GM21423 (cell line): ENCODE measurements around the gene TMEM270.

Source experiments
- ATAC-seq: cut with Tn5 transposase; IDR thresholded peaks from one replicate; pipeline ENCODE4 v1.9.1; 2021; ENCODE audit warnings: mild to moderate bottlenecking, moderate library complexity; ENCODE audit not compliant: unreplicated experiment

The TMEM270 gene

DNA sequence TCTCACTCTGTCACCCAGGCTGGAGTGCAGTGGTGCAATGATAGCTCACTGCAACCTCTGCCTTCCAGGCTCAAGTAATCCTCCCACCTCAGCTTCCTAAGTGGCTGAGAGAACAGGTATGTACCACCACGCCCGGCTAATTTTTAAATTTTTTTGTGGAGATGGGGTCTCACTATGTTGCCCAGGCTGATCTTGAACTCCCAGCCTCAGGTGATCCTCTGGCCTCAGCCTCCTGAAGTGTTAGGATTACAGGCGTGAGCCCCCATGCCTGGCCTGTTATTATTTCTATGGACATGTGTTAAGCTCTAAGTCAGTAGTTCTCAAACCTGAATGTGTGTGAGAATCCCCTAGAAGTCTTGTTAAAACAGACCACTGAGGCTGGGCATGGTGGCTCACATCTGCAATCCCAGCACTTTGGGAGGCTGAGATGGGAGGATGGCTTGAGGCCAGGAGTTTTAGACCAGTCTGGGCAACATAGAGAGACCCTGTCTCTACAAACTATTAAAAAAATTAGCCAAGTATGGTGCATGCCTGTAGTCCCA is 24.5 kb downstream of the TMEM270 start:
- ATAC-seq: no peak

DNA sequence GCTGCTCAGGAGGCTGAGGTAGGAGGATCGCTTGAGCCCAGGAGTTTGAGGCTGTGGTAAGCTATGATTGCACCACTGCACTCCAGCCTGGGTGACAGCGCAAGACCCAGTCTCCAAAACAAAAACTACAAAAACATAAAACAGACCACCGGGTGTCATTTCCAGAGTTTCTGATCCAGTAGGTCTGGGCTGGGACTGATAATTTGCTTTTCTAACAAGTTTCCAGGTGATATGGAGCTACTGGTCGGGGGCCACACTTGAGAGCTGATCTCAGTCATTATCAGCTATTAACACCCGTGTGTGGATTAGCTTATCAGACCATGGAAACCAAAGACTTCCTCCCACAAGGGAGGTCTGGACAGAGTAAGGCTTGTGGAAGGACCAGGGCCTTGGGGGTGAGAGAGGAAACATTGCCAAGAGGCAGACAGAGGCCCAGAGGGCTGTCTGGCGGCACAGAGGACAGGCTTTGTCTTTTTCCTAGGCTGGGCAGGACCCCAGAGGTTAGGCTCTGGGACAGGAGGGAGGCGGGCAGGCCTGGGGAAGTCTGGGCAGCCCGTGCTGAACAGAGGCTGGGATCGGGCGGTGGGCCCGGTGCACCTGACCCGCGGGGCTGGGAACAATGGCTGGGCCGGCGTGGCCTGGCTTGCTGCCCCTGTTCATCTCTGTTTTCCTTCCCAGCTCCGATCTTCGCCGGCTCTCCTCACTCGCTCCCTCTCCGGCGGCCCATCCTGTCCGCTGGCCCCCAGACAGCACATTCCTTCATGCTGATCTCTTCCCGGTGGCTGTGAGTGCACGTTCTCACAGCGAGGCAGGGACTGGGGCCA is 25.2 kb downstream of the TMEM270 start:
- no peak for ATAC-seq

DNA sequence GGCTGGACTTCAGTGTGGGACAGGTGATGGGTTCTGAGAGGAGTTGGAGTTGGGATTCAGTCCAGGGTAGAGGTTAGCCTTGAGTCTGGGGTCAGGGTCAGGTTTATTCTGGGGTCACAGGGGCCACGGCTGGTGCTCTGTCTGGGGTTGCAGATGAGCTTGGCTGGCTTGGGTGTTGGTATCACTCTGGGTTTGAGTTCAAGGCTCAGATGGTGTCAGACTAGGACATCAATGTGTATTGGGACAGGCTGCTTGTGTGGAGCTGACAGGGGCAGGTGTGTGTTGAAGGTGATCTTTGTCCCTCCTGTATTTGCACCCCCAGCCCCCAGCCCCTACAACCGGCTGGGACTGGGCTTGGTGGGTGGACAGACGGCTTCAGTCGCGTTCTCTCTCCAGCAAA is 26.8 kb downstream of the TMEM270 start:
- ATAC-seq: no peak

DNA sequence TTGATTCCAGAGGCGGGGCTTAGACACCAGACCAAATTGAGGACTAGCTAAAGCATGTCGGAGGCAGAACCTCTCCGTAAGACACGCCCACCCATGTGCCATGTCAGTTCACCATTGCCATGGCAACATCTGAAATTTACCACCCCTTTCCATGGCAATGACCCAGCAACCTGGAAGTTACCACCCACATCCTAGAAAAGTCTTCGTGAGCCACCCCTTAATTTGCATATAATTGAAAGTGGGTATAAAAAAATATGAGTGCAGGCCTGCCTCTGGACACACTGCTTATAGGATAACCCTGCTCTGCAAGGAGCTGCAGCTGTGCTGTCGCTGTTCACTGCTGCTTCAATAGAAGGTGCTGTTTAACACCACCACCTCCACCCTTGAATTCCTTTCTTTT is 28.0 kb downstream of the TMEM270 start:
- ATAC-seq: no peak

DNA sequence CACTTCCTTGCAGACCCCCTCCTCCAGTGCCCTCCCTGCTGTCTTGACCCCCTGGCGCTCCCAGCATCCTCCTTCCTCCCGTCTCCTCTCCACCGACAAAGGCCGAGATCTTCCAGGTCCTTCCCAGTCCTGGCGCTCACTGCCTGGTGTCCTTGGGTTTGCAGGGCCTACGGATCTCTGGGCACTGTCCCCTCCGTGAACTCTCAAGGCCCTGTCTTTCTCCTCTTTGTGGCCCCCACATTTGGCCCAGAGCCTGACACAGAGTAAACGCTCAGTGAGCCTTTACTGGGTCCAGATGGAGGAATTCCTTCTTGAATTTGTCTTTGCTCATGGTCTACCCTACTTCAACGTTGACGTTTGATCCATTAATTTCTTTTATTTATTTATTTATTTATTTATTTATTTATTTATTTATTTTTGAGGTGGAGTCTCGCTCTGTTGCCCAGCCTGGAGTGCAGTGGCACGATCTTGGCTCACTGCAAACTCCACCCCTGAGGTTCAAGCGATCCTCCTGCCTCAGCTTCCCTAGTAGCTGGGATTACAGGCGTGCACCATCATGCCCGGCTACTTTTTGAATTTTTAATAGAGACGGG is 29.7 kb downstream of the TMEM270 start:
- no peak for ATAC-seq

DNA sequence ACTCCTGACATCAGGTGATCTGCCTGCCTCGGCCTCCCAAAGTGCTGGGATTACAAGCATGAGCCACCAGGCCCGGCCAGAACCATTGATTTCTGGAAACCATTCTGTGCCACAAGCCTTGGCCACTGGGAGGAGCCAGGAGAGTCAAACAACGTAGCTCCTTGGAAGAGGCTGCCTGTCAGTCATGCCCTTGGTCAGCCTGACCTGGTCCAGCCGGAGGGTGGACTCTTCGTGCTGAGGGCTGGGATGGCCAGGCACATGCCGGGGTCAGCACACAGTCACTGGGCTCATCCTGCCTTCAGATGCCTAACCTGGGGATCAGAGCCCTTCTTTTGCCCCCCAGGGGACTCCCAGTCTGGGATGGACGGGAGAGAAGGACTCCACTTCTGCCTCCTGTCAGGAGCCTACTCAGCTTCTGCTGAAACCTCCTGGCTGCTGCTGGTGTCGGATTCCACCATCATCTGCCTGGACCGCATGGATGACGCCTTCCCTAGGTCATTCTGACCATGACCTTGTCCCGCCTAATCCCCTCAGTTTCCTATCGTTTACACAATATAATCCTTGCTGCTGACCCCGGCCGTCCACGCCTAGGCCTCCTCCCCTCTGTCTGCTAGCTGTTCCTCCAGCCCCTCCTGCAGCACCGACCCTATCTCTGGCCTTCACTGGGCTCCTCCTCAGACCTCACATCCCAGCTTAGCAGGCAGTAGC is 30.4 kb downstream of the TMEM270 start:
- no peak for ATAC-seq

DNA sequence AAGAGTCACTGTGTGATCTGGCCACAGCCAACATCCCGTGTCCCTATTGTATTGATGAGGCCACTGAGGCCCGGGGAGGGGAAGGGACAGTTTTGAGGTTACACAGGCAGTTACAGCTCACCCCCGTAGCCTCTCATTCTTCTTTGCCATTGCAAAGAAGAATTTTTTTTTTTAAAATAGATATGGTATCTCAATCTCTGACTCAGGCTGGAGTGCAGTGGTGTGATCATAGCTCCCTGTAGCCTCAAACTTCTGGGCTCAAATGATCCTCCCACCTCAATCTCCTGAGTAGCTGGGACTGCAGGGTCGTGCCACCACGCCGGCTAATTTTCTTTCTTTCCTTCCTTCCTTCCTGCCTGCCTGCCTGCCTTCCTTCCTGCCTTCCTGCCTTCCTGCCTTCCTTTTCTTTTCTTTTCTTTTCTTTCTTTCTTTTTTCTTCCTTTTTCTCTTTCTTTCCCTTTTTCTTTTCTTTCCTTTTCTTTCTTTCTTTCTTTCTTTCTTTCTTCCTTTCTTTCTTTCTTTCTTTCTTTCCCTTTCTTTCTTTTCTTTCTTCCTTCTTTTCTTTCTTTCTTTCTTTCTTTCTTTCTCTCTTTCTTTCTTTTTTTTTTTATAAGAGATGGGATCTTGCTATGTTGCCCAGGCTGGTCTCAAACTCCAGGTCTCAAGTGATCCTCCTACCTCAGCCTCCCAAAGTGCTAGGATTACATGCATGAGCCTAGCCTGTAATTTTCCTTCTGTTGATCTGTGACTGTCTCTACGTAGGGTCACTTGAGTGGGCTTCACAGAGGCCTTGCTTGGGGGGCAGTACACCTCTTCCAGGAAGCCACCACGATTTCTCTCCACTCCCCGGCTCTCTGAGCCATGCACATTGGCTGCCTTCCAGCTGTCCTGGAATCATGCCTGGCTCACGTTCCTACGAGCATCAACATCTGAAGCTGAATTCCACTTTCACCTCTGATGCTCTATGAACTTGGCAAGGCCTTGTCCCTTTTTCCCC is 31.3 kb downstream of the TMEM270 start:
- ATAC-seq: no peak

DNA sequence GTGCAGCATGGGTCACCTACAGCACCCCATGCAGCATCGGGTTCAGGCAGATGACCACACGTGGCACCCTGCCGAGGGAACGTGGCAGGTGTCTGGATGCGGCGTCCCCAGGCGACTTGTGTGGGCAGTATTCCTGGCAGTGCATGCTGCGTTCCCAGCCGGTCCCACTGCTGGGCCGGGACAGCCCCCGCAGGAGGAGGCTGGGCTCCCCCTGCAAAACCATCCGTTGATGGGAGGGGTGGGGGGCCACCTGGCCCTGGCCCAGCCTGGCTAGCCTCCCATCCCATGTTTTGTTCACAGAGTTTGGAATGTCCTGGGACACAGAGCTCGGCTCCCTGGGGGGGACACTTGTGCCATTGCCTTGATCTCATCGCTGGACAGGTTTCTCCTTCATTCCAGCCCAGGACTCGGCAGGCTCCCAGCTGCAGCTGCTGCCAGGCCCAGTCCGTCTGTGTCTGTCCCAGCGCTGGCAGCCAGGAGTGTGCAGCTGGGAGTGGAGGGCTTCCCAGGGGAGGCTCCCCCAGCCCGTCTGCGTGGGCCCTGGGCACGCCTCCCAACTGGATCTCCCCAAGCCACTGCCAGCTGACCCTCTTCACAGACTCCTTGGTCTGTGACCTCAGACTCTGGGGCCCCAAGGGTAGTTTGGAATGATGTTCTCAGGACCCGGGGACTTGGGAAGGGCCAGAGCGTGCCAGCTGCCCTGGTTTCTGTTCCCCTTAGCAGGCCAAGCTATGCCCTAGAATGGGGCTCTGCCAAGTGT is 32.6 kb downstream of the TMEM270 start:
- no peak for ATAC-seq

DNA sequence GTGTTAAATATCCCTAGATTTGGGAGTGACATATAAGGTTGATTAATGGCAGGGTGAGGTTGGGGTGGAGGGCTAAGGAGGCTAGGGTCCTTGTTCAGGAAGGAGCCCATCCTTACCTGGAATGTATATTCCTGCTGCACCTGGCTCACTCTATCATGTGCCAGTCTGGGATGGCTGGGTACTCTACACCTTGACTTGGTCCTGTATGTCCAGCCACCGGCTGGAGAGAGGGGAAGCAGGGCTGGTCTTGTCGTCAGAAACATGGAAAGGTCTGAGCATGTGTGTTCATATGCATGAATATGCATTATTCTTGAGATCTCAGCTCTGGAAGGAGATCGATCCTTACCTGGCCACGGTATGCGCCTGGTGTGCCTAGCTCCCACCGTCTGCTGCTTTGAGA is 33.2 kb downstream of the TMEM270 start:
- ATAC-seq: no peak

DNA sequence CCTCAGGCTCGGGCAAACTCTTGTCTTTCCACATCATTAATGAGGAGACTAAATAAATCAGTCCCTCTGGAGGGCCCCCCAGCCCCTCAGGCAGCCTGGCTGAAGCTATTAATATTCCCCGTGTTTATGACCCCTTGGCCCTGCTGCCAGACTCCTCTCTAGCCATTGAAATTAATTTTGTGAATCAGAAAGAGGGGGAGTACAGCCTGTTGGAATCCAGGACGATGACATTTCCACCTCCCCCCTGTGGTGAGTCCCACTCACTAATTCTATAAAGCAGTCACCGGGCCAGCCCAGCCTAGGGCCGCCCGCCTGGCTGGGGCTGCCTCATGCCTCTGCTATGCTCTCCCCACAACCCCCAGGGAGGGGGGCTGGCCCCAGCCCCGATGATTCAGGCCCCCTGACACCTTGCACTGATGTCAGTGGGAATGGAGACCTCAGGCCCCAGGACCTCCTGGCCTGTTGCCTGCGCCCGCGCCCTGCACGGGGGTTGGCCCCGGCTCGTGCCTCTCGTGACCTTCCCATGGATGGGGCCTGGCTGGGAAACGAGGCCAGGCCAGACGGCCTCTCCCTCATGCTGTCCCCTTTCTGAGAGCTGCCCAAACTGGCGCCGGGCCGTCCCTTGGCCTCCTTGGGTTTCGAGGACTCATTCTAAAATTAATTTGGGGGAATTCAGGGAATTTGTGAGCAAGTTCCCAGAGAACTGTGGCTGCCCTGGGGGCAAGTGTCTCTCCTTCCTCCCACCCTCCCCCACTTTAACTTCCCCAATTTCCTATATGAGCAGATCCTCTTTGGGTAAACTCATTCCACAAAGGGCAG is 34.0 kb downstream of the TMEM270 start:
- no peak for ATAC-seq

DNA sequence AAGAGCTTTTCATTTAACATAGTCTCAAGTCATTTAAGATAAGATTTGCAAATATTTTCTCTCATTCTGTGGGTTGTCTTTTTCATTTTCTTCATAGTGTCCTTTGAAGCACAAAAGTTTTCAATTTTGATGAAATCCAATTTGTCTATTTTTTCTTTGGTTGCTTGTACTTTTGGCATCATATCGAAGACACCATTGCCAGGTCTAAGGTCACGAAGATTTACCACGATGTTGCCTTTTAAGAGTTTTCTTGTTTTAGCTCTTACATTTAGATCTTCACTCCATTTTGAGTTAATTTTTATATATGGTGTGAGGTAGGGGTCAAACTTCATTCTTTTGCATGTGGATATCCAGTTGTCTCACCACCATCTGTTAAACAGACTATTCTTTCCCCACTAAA is 34.7 kb downstream of the TMEM270 start:
- no peak for ATAC-seq

DNA sequence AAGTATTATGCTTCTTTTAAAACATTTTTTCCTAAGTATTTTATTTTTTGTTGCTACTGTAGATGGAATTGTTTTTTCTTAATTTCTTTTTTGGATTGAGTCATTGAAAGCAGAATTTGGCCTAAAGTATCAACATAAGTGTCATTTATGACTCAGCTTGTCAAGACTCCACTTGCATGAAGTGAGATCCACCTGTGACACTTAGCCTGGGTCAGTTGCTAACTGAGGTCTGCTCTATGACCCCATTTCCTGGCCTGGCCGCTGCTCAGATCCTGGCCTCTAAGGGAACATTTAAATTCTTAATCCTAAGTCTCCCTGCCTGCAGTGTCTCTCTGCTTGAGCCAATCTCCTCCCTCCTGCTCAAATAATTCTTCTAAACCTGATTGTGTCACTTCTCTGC is 35.5 kb downstream of the TMEM270 start:
- ATAC-seq: no peak

DNA sequence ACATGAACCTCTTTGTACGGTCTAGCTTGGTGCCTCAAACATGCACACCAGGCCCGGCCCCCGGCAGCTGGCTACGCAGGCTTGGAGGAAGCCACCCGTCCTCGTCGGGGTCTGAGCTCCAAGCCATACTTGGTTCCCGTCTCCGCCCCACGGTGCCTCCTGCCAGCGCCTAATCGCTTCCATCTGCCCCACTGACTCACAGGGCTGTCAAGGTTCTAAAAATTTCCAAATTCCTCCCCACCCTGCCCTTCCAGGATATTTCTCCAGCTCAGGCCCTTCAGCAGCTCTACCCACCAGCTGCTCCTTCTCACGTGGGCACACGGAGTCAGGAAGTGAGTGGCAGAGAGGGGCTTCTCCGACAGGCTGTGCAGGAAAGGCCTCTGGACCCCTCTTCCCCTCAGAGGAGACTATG is 38.8 kb downstream of the TMEM270 start:
- ATAC-seq: no peak

DNA sequence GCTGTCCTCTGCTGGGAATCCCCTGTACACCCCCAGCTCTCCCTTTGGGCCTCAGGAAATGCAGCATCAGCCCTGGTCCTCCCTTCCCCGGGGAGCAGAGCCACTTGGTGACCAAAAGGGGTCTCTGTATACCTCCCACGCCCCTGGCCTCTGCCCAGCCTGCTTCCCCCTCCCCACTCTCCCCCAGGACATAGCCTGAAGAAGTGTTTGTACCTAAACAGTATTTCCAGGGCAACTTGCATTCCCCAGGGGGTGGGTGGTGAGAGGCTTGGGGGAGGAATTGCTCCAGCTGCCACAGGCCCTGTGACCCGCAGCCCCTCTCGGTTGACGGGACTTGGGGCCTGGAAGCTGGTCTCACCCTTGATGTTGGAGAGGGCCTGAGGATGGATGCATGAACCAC is 39.3 kb downstream of the TMEM270 start:
- no peak for ATAC-seq

DNA sequence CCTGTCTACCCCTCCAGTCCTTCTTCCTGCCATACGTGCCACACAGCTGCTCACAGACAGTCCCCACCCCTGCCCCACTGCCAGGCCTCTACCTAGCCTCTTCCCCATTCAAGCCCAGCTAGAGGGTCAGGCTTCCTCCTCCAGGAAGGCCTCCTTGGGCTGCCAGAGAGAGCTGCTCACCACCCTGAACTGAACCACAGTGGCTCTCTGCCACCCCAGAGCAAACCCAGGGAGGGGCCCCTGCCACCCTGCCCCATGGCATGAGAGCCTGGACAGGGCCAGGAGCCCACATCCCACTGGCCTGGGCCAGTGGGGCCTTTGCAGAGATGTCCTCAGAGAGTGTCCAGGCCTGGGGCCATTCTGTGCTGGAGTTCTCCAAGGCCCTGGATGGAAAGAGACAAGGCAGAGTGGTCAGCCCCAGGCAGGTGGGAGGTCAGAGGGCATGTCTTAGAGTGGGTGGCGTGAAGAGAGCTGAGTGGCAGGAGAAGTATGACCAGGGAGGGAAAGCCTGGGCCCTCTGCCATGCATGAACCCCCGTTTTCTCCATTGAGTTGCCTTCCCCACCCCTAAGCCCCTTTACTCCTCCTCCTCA is 40.4 kb downstream of the TMEM270 start:
- no peak for ATAC-seq

DNA sequence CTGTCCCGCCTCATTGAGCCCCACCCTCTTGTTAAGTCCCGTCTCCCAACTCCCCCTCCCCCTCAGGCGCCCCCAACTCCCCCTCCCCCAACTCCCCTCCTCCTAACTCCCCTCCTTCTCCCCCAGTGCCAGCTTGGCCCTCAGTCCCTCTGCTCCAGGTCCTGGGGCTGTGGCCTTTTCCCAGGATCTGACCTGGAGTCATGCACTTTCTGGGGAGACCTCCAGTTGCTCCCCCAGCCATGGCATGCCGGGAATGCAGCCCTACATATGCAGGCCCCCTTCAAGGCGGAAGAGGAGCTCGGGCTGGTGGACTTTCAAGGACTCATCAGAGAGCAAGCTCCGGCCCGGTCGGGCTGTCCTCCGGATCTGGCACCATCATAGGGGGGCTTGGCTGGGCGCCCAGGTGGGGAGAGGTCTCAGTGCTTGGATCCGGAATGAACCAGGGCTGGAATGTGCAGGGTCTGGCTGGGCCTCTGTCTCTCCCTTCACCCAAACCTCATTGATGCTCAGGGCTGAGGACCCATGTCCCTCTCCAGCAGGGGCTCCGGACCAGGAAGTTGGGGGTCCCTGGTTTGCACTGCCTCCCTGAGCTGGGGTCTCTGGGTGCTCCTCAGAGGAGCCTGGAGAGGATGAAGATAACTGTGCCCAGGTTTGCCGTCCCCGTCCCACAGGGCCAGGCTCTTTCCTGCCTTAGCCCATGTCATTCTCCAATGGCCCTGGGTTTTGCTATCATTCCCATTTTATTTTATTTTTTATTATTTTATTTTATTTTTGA is 41.1 kb downstream of the TMEM270 start:
- ATAC-seq: no peak

DNA sequence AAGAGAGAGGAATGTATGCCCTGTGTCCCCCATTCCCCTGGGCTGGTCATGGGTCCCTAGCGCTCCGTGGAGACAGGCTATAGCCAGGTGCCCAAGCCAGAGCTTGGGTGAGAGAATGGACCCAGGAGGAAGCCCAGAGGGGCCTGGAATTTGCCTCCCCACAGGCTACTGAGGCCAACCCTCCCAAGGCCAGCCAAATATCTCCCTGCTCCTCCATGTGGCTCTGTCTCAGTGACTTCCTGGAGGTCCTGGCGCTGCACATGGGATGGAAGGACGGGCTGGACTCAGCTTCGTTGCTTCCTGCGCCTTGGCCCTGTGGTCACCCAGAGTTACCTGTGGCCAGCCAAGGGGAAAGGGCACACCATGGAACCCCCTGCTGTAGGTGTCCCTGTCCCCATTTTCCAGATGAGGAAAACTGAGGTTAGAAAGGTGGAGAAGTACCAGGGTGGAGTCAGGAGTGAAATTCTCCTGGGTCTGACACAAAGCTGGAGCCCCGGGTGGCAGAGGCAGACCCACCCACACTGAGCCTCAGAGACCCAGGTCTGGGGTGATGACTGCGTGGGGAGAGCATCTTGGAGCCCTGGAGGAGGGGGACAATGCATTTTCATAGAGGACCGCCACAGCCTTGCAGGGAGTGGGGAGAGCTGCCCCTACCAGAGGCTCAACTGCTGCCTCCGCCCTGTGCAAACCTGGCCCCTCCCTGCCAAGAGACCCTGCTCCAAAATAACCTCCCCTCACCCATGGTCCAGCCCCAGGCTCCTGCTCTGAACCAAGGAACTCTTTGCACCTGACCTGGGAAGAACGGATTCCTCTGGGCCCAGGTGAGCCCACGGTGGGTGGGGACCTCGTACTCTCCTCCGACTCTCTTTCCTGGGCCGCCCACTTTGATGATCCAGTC is 42.6 kb downstream of the TMEM270 start:
- ATAC-seq: no peak
